ENCODE results near the gene MACF1. TPM values are rescaled to one million over a fixed set of nuclear protein-coding genes. Genes with fewer than 3 reads are reported as not detected.
"Not testable (repeated sequence)": the region's sequence is repeated elsewhere in the genome, so short reads cannot be mapped to it uniquely, and the experiment has no call there.

MACF1 gene
- total RNA-seq, 2 donors from 2014 or later, result 107 to 148 TPM

DNA sequence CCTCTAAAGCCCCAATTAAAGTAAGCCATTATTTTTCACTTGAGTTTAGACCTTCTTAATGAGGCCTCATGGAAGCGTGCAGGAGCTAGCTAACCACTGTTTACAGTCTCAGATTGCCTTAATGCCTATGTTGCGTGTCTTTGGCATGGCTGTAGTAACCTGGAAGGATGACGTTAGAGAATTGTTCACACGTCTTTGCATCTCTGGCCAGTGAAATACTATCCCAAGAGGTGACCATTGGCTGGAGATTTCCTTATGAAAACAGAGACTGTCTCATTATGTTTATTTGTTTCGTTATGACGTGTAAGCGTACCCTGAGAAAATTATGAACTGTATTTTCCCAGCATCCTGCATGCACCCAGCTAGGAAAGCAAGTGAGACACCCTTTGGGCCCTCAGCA lies 268.3 kb downstream of the MACF1 start:
- peaks cover 17% of the 10 kb centered on the region for H3K36me3 ChIP-seq
- no peaks in the 10 kb centered on the region for H3K4me1 ChIP-seq
- intact Hi-C loops (cut with DNase I), result no loop called here
- H3K9ac ChIP-seq (ENCODE audit: low read depth in 2 of 2, low read length in 2 of 2), result no peak overlapping the region
- H3K4me3 ChIP-seq, result no peak overlapping the region
- no peaks in the 10 kb centered on the region for H3K9me3 ChIP-seq
- no peak for DNase-seq
- no peaks in the 10 kb centered on the region for H3K27me3 ChIP-seq
- H3K27ac ChIP-seq, result no peak overlapping the region
- TF ChIP-seq, protein P1, sequence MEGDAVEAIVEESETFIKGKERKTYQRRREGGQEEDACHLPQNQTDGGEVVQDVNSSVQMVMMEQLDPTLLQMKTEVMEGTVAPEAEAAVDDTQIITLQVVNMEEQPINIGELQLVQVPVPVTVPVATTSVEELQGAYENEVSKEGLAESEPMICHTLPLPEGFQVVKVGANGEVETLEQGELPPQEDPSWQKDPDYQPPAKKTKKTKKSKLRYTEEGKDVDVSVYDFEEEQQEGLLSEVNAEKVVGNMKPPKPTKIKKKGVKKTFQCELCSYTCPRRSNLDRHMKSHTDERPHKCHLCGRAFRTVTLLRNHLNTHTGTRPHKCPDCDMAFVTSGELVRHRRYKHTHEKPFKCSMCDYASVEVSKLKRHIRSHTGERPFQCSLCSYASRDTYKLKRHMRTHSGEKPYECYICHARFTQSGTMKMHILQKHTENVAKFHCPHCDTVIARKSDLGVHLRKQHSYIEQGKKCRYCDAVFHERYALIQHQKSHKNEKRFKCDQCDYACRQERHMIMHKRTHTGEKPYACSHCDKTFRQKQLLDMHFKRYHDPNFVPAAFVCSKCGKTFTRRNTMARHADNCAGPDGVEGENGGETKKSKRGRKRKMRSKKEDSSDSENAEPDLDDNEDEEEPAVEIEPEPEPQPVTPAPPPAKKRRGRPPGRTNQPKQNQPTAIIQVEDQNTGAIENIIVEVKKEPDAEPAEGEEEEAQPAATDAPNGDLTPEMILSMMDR (IDR thresholded peaks at IDR 0.05), result no peak

GRCh38 chr1:39473324-39473723 lies 268.8 kb downstream of the MACF1 start:
- intact Hi-C loops (cut with DNase I), result no loop called here
- Histone ChIP-seq H3K36me3 (peaks cover 14% of the 10 kb centered on the region), H3K9ac (ENCODE audit: low read depth in 2 of 2, low read length in 2 of 2) (no peak overlapping the region), H3K4me1 (no peaks in the 10 kb centered on the region), H3K27me3 (no peaks in the 10 kb centered on the region), H3K4me3 (no peak overlapping the region), H3K27ac (no peak overlapping the region), H3K9me3 (no peaks in the 10 kb centered on the region)
- TF ChIP-seq, protein P1 (IDR thresholded peaks at IDR 0.05), result no peak
- no peak for DNase-seq

DNA sequence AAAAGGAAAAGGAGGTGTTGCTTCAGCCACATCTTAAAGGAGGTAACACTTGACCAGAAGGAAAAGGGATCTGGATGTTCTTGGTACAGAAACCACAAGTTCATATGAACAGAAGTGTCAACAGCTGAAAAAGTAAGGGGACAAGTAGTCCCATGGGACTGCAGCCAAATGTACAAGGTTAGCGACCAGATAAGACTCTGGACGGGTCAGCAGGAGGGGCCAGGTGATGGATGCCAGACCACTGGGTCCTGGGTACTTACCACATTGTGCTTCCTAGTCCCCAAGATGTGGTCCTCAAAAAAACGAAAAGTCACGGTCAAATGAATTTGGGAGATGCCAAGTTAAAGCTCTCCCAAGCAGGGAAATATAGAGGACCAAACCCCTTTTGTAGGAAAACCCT lies 270.3 kb downstream of the MACF1 start:
- Histone ChIP-seq H3K27me3 (no peaks in the 10 kb centered on the region), H3K9me3 (no peaks in the 10 kb centered on the region), H3K4me1 (no peaks in the 10 kb centered on the region), H3K36me3 (no peaks in the 10 kb centered on the region), H3K9ac (ENCODE audit: low read depth in 2 of 2, low read length in 2 of 2) (no peak overlapping the region), H3K27ac (no peak overlapping the region), H3K4me3 (no peak overlapping the region)
- no peak for DNase-seq
- TF ChIP-seq, protein P1 (IDR thresholded peaks at IDR 0.05), result no peak
- intact Hi-C loops (cut with DNase I), result no loop called here

DNA sequence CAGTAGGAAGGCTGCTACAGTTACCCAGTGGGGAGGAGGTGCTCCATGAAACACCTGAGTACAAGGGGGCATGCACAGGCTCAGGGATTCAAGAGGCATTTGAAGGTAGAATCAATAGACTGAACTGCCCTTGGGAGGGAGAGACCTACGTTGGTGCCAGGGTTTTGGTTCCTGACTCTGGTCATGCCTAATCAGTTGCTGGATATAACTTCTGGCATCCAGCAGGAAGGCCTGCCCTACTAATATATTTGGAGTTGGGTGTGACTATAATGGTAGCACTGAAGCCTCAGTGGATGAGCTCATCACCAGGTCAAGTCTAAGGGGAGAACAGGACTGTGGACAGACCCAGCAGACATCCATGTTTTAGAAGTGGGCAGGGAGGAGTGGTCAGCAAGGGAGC lies 271.1 kb downstream of the MACF1 start:
- intact Hi-C loops (cut with DNase I); H3K4me3 ChIP-seq; H3K9ac ChIP-seq (ENCODE audit: low read depth in 2 of 2, low read length in 2 of 2); H3K27ac ChIP-seq; DNase-seq; H3K27me3 ChIP-seq; H3K9me3 ChIP-seq; H3K4me1 ChIP-seq; H3K36me3 ChIP-seq: not testable (repeated sequence)

GRCh38 chr1:39478126-39478915 lies 273.8 kb downstream of the MACF1 start:
- Histone ChIP-seq H3K4me1 (no peaks in the 10 kb centered on the region), H3K9ac (ENCODE audit: low read depth in 2 of 2, low read length in 2 of 2) (no peak overlapping the region), H3K27ac (no peak overlapping the region), H3K27me3 (no peaks in the 10 kb centered on the region), H3K4me3 (no peak overlapping the region), H3K36me3 (peaks cover 6% of the 10 kb centered on the region), H3K9me3 (no peaks in the 10 kb centered on the region)
- TF ChIP-seq, protein P1 (IDR thresholded peaks at IDR 0.05), result no peak
- DNase-seq, result no peak
- intact Hi-C loops (cut with DNase I), result no loop called here

DNA sequence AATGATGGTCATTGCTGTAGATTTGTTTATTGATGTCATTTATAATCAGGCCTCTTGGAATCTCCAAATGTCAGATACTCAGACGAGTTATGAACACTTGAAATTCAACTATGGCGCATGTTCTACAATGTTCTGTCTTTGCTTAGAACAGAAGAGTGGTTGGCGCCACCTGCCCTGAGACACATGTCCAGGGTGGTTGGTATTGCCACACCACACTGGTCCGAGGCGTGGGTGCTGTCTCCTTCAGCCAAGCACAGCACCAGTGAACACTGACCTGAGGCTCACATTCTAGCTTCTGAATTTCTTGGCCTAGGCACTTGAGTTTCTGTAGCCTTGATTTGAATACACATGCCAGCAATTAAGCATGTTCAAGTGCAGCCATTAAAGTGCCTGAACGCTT lies 276.8 kb downstream of the MACF1 start:
- Histone ChIP-seq H3K4me3 (no peak overlapping the region), H3K9me3 (no peaks in the 10 kb centered on the region), H3K36me3 (peaks cover 22% of the 10 kb centered on the region), H3K9ac (ENCODE audit: low read depth in 2 of 2, low read length in 2 of 2) (no peak overlapping the region), H3K4me1 (no peaks in the 10 kb centered on the region), H3K27ac (no peak overlapping the region), H3K27me3 (no peaks in the 10 kb centered on the region)
- intact Hi-C loops (cut with DNase I), result no loop called here
- TF ChIP-seq, protein P1 (IDR thresholded peaks at IDR 0.05), result no peak
- DNase-seq, result no peak

Measured in colonic mucosa (tissue), 4 donors.